GM12874 (cell line): ENCODE results near the gene ZZZ3.

Source experiments
- CTCF ChIP-seq: IDR thresholded peaks from 2 replicates; pipeline ENCODE4 v1.5.1; 2011; ENCODE audit warnings: low read depth, mild to moderate bottlenecking, control low read depth, low read length, moderate library complexity; ENCODE audit not compliant: insufficient read depth

ZZZ3 gene

DNA sequence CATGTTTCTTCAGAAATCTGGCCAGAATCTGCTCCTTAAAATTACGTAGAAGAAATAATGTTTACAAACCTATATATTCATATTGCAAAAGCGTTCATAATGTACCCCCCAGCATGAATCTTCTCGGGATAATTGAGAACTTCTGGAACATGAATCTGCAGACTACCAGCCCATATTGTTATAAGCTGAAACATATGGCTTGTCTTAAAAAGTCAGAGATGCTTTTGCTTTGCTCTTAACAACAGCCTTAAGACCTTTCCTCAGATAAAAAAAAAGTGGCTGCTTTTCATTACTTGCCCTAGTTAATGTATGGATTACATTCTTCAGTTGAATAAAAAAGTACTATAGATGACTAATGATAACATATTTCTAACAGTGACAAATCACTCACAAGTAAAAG lies 15.0 kb upstream of the ZZZ3 start:
- TF ChIP-seq CTCF = no peak

DNA sequence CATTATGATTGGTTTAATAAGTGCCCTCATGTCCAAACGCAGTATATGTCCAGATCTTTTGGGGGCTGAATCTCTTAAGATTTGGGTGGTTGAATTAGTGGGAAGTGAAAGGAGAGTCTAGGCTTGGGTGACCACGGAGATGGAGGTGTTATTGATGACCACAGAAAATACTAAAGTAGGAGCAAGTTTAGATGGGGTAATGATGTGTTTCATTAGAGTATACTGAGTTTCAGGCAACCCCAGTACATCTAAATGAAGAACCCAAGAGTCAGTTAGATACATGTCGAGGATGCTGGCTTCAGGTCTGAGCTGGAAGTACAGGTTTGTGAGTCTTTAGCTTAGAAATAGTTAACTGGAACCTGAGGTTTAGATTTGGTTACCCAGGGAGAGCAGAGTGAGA lies 6.5 kb upstream of the ZZZ3 start:
- no peak for TF ChIP-seq CTCF

DNA sequence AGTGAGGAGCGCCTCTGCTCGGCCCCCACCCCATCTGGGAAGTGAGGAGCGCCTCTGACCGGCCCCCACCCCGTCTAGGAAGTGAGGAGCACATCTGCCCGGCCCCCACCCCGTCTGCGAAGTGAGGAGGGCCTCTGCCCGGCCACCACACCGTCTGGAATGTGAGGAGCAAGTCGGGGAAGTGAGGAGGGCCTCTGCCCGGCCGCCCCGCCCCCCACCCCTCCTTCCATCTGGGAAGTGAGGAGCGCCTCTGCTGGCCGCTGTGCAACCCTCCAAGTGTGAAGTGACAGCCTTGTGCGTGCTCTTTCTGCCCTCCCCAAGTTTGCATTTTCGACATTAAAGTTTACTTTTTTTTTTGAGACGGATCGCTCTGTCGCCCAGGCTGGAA lies 5.1 kb upstream of the ZZZ3 start:
- peak; percentile 25; the same call in 1 of the 2 replicates for TF ChIP-seq CTCF

DNA sequence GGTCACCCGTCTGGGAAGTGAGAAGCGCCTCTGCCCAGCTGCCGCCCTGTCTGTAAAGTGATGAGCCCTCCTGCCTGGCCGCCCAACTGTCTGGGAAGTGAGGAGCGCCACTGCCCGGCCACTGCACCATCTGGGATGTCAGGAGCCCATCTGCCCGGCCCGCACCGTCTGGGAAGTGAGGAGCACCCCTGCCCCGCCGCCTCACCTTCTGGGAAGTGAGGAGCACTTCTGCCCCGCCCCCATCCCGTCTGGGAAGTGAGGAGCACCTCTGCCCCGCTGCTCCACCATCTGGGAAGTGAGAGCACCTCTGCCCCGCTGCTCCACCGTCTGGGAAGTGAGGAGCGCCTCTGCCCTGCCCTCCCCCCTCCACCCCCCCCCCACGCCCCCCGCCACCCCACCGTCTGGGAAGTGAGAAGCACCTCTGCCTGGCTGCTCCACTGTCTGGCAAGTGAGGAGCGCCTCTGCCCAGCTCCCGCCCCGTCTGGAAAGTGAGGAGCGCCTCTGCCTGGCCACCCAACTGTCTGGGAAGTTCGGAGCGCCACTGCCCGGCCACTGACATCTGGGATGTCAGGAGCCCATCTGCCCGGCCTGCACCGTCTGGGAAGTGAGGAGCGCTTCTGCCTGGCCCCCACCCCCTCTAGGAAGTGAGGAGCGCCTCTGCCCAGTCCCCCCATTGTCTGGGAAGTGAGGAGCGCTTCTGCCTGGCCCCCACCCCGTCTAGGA lies 4.5 kb upstream of the ZZZ3 start:
- TF ChIP-seq CTCF = no peak

DNA sequence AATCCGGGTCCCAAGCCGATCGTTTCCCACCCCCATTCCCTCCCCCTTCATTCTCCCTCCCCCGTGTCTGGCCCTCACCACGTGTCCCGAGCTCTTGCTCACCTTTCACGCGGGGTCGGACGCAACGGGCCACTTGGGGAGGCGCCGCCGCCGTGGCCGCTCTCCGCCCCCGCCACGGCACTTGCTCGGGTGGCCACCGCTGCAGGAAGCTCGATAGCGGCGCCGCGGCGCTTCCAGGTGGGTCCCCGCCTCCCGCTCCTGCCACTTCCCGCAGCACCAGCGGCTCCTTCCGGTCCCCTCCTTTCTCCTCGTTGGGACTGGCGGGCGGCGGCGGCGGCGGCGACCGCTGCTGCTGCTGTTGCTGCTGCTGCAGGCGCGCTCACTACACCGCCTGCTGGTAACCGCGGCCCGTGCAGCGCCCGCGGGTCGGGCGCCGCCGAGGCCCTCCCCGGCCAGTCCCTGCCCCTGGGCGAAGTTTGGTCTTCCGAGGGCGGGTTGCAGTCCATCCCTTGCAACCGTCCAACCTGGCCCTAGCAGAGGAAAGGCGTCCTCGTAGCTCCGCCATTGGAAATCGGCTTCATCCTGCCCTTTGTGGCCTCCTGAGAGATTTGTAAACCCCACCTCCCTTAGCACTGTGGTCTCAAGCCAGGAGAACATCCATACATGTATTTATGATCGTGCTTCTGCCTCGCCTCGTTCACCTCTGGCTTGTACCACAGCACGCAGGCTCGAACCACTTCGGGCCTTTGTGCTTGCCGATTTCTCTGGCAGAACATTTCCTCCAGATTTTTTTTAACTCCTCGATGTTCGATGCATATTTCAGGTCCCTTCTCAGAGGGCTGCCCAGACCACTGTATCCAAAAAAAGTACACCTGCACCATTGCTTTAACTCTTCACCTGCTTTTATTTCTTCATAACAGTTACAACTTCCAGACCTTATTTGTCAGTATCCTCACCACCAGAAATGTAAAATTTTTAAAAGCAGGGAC lies 996 bp upstream of the ZZZ3 start:
- TF ChIP-seq CTCF = peak; percentile 95

DNA sequence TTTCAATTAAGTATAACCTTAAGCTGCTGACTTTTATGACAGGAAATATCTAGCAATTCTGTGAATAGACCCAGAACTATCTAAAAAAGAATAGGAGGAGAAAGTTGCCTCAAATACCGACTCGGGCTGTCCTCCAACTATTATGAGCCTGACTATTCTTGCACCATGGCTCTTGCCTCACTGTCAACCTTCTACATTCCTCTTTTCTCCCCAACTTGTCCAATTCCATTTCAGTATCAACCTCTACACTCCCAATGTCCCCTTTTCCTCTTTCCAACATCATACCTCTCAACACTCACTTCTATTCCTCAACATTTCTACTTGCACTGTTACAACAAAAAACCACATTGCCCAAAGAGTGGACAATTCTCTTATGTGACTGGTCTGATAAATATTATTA lies 2.3 kb downstream of the ZZZ3 start:
- no peak for TF ChIP-seq CTCF

GRCh38 chr1:77678660-77679610 lies 3.5 kb downstream of the ZZZ3 start:
- TF ChIP-seq CTCF = no peak
